Myocyte (in vitro differentiated cells): ENCODE results near the gene DCST2. TPM values are rescaled to one million over a fixed set of nuclear protein-coding genes. Genes with fewer than 3 reads are reported as not detected.
"Not testable (repeated sequence)": the region's sequence is repeated elsewhere in the genome, so short reads cannot be mapped to it uniquely, and the experiment has no call there.

Experiments used
- DNase-seq: peaks from one replicate; pipeline ENCODE4 v3.0.0-alpha.2; 2012; ENCODE audit warnings: low read depth
- total RNA-seq: library from RNA; depleted of rRNA; stranded (reverse); fragments of >200 nt; gene quantifications from 2 replicates; pipeline ENCODE4 v1.2.3, GENCODE V29; 2014

DCST2 gene
- total RNA-seq, 1 donor from 2014 or later = not detected

DNA sequence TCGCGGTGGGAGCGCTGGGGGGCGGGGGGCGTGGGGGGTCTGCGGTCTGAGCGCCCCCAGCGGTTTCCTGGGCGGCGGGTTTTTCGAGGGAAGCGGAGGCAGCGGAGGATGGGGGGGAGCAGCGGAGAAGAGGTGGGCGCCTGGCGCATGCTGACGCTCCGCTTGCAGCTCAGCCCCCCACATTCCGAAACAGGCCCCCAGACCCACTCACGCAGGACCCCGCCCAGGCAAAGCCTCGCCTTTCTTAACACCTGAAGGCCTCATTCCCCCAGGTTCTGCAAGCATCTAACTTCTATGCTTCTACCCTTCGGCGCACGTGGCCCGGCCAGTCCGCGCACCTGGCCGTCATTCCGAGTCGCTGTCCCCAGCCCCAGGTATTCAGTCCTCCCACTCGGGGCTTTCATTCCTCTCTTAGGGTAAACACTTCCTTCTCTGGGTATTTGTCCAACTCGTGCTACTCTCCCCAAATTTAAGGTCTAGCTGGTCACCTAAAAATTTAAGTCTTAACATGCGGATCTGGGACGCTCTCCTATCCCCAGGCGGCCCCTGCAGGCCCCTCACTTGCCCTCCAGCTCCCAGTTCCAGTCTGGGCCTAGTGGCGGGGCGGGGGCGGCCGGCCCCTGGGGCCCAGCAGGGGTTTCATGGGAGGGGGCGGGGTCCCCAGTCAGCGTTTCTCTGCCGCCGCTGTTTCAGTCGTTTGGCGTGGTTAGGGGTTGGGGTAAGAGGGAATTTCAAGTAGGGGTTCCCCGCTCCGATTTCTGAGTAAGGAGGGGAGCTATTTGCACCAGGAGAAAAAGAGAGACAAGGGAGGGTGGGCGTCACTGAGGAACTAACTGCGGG lies 33.8 kb downstream of the DCST2 start:
- no peak for DNase-seq

DNA sequence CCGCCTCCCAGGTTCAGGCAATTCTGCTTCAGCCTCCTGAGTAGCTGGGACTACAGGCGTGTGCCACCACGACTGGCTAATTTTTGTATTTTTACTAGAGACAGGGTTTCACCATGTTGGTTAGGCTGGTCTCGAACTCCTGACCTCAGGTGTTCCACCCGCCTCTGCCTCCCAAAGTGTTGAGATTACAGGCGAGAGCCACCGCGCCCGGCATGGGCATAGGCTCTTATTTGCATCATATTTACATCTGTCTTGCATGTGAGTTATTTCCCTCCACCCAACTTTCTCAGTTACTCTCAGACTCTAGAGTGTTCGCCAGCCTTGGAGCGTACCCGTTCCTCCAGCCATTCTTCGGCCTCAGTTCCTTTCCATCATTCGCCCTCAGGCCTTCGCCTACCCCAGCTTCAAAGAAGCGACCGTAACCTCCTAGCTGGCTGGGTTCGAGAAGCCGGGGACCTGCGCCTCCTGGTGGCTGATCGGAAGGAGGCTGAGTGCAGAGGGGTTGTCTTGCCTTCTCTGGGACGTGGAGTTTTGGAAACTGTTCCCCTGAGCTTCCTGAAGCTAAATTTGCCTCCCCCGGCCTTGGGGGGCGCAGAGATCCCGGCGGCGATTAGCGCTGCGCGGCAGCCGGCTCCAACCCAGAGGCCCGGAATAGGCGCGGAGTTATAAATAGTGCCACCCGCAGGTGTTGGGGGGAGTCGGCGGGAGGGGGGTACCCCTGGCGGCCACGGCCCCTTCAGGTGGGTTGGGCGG lies 34.6 kb downstream of the DCST2 start:
- DNase-seq = peak; percentile 71

DNA sequence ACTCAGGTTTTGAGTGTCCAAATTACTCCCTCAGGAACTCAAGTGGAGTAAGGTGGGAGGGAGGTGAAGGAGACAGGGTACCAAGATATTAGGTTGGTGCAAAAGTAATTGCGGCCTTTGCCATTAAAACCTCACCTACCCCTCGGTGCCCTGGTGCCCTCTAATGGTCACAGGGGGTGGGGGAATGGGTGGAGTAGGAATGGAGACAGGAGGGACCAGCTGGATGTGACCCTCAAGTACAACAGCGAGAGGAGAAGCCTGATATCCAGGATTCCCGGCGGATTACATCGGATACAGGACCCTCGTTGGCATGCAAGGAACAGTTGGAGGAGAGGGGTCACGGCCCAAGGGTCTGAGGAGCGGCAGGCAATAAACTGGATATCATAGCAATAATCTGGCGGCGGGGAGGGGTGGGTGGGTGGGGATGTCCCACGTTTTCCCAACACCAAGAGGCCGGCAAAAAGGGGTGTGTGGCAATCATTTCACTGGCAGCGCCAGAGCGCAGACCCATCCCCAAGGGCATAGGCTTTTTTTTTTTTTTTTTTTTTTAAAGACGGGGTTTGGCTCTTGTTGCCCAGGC lies 35.3 kb downstream of the DCST2 start:
- DNase-seq = no peak

DNA sequence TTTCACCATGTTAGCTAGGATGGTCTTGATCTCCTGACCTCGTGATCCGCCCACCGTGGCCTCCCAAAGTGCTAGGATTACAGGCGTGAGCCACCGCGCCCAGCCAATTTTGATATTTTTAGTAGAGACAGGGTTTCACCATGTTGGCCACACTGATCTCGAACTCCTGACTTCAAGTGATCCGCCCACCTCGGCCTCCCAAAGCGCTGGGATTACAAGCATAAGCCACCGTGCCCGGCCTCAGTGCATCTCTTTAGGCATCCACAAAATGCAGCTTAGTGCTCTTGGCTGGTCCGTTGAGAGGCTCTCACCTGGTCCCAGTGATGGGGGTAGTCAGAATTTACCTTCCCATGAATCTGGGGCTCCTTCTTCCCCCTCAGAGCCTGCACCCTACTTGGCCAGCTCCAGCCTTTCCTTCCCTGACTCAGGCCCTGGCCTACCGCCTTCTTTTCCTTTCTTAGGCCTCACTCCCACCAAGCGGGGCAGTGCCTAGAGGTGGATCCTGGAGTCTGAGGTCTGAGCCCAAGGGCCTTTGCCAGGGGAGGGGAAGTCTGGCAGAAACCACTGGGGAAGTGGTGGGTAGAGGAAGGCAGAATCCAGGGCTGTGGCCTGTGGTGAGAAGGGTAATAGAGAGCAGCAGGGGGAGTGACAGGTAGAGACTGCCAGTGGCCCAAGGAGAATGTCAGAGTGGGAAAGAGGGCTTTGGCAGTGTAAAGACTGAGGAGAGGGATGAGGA lies 36.4 kb downstream of the DCST2 start:
- DNase-seq = no peak

DNA sequence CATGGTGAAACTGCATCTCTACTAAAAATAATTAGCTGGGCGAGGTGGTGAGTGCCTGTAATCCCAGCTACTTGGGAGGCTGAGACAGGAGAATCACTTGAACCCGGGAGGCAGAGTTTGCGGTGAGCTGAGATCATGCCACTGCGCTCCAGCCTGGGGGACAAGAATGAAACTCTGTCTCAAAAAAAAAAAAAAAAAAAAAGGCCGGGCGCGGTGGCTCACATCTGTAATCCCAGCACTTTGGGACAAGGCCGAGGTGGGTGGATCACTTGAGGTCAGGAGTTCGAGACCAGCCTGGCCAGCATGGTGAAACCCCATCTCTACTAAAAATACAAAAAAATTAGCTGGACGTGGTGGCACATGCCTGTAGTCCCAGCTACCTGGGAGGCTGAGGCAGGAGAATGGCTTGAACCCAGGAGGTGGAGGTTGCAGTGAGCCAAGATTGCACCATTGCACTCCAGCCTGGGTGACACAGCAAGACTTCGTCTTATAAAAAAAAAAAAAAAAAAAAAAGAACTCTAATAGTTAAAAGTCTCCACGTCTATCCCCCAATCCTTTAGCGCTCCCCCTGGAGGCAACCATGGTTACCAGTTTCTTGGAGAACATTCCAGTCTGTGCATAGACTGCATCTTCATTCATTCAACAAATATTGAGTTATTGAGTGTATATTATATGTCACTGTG lies 38.1 kb downstream of the DCST2 start:
- DNase-seq = peak; percentile 74

DNA sequence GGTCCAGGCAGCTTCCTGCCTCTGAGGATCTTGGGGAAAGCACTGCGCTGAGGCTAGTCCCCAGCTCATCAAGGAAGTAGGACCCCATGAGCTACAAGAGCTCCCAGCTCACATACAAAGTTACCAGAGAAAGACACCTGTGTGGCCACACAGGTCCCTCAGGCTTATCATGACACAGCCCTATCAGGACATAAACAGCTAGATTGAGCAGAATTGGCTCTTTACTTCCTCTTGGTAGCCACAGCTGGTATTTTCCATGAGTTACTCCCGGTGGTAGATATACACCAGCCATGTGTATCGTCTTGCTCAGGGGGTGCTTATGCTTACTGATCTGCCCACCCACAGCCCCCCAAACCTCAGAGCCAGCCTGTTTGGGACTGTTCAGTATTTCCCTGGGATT lies 39.0 kb downstream of the DCST2 start:
- no peak for DNase-seq

DNA sequence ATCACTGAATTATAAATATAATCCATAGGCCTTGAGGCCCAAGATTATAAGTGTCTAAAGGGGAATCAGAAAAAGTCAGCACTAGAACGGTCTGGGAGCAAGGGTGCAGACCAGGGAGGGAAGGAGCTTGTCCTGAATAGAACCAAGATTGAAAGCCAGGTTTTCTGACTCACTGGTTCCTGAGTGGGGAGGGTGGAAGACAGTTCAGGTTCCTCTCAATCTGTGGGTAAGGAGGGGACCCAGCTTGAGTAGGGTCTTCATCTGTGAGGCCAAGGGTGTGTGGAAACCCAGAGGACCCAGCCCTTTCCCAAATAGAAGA lies 39.4 kb downstream of the DCST2 start:
- no peak for DNase-seq

DNA sequence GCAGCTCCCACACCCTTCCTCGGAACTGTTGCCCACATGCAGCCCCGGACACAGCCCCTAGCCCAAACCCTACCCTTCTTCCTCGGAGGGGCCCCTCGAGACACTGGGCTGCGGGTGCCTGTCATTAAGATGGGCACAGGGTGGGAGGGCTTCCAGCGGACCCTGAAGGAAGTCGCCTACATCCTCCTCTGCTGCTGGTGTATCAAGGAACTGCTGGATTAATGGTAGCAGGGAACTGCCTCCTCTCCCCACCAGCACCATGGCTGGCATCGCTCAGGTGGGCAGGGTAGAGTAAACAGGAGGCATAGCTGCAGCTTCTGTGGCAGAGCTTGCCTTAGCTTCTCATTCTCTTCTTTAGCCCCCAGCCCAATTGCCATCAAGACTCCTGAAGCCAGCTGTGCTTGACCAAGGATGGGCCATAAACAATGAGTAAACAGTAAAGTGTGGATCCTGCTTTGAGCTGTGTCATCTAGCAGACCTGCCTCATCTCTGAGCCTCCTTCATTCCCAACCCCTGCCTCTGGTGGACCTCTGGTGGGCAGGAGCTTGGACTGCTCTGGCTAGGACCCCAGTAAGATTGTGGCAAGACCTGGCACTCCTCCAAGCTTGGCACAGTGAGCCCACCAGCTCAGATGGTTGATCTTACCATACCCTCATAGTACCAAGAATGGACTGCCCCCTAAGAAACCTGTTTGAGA lies 39.9 kb downstream of the DCST2 start, which contains the start of gene LENEP:
TSS of gene LENEP (plus strand) at position 15 of the 697 bp plus-strand sequence. CDS start at position 37, 22 bp downstream.
- DNase-seq = no peak

DNA sequence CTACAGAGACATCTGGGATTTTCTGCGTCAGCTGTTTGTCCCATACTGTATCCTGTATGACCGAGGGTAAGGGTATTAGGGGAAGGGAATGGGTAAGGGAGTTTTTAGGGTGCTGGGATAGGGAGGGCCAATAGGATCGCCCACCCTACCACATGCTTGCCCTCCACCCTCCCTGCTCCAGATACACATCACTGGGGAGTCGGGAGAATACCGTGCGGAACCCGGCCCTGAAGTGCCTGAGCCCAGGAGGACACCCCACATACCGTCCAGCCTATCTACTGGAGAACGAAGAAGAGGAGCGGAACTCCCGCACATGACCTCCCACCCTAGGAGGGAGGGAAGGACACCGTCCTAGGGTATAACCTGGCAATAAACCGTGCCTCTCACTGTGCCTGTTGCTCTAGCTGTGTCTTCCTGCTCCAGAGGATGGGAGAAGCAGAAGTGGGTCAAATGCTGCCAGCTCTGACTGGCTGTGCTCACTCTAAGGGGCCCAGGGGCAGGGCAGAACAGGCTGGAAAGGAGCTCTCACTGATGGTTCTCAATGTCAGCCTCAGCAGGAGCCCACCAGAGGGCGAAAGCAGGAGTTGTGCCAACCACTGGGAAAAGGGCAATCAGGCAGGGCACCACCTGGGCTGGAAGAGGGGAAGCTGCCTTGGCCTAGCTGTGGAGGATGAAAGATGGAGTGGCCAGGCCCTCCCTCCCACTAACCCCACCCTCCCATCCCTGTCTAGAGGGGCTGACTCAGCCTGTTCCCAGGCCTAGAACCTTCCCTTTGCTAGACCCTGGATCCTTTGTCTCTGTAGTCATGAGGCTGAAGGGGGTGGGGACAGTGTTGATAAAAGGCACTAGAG lies 40.6 kb downstream of the DCST2 start:
- DNase-seq = no peak

DNA sequence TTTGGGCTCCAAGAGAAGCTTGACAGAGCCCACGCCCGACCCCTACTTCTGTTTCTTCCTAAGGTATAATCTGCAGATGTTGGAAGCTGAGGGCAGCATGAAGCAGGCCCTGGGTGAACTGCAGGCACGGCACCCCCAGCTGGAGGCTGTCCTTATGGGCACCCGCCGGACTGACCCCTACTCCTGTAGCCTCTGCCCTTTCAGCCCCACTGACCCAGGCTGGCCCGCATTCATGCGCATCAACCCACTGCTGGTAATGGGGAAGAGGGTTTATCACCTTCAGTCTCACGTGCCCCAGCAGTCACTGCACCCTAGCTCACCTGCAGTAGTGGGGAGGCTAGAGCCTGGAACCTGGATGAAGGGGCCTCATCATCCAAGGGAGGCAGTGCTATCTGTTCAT lies 43.3 kb downstream of the DCST2 start:
- DNase-seq = no peak

DNA sequence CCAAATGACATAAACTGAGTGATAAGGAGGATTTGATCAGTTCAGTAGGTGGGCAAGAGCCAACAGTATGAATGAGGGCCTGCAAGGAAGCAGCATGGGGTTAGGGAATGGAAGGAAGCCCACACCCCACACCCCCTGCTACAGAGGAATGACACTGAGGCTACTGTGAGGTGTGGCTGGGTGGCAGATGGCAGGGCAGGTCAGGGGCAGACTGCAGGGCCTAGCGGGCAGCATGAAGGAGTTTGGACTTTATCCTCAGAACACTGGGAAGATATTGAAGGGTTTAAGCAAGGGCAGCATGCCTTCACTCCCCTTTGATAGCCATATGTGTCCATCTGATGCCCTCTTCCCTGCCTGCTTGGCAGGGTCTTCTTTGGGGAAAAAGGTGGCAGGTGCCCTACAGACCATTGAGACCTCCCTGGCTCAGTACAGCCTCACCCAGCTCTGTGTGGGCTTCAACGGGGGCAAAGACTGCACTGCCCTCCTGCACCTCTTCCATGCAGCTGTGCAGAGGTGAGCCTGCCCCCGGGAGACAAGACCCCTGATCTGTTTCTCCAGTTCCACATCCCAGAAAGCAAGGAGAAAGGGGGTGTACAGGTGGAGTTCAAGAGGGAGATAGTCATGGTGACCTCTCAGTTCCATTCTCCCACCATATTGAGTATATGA lies 44.3 kb downstream of the DCST2 start:
- DNase-seq = no peak

DNA sequence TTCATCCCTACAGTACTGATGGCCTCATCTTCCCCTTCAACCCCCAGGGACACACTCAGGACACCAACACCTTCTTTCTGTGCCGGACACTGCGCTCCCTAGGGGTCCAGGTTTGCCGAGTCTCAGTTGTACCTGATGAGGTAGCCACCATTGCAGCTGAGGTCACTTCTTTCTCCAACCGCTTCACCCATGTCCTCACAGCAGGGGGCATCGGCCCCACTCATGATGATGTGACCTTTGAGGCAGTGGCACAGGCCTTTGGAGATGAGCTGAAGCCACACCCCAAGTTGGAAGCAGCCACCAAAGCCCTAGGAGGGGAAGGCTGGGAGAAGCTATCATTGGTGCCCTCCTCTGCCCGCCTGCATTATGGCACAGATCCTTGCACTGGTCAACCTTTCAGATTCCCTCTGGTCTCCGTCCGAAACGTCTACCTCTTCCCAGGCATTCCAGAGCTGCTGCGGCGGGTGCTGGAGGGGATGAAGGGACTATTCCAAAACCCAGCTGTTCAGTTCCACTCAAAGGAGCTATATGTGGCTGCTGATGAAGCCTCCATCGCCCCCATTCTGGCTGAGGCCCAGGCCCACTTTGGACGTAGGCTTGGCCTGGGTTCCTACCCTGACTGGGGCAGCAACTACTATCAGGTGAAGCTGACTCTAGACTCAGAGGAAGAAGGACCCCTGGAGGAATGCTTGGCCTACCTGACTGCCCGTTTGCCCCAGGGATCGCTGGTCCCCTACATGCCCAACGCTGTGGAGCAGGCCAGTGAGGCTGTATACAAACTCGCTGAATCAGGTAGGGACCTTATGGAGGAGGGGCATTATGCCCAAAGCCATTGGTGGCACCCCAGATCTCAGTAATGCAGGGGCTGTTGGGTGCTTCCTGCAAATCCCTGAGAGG lies 45.3 kb downstream of the DCST2 start:
- DNase-seq = no peak

DNA sequence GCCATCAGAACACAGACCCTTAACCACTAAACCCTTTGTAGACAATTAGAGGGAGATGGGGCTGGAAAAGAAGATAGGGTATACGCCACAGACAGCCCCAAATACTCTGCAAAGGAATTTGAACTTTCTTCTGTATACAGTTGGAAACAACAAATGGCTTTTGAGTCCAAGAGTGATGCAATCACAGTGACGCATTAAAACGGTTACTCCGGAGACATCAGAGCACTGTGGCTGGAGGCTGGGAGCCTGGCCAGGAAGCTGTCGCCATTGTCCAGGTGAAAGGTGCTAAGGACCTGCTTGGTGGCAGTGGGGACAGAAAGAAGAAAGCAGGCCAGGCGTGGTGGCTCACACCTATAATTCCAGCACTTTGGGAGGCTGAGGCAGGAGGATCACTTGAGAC lies 46.3 kb downstream of the DCST2 start:
- DNase-seq = no peak

DNA sequence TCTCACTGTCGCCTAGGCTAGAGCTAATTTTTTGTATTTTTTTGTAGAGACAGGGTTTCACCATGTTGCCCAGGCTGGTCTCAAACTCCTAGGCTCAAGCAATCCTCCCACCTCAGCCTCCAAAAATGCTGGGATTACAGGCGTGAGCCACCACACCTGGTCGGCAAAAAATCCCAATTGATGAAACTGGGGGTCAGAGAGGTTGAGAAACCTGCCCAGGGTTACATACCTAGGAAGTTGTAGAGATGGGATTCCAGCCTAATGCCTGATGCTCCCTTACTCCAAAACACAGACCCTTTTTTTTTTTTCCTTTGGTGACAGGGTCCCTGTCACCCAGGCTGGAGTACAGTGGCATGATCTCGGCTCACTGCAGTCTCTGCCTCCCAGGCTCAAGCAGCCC lies 46.8 kb downstream of the DCST2 start:
- not testable (repeated sequence) for DNase-seq

DNA sequence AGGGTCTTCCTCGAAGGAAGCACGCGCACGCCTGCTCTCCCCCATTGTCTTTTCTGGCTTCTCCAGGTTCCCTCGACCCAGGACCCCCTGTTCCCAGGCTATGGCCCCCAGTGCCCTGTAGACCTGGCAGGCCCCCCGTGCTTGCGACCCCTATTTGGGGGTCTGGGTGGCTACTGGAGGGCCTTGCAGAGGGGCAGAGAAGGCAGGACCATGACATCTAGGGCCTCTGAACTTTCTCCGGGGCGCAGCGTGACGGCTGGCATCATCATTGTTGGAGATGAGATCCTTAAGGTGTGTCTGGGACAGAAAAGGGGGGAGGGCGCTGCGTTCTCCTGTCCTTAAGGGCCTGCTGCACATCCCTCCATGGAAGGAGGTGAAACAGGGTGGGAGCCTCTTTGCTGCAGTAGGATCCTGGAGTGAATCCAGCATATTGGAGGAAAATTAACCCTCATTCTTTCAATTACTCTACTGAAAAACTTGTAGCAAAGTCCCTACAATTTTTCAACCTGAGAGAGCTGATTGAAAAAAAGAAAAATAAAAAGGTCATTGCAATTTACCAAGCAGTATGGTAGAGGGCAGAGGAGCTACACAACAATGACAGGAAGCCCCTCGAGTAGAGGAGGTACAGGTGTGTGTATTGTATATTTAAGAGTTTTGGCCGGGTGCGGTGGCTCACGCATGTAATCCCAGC lies 49.7 kb downstream of the DCST2 start:
- no peak for DNase-seq

DNA sequence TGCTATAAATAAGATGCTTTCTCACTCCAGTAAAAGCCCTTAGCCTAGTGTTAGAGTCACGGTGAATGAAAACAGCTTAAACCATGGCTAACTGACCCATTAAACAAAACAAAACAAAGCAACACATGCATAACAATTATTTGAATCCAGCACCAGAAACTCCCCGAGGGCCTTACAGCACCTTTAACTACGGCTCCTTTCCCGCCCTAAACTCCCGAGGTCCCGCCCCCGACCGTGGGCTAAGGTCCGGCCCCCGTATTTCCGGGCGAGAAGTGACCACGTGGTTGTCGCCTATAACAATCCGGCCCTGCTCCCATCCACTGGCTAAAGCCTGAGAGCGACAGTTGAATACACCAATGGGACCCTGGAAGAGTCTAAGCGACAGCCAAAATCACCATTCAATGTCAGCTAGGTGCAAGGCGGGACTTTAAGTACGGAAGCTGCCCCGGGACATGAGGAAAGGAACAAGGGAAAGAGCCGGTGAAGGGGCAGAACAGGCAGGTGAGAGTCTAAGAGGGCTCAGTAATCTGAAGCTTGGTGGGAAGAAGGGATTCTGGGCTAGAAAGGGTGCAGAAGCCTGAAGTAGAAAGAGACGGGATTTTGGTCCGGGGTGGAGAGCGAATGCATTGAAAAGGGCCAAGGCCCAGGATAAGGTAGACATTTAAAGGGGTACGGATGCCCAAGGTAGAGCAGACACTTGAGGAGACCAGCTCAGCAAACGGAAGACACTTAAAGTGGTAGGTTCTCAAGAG lies 50.5 kb downstream of the DCST2 start, which contains the start of gene FLAD1:
TSS of gene FLAD1 (plus strand) at position 448 of the 752 bp plus-strand sequence. CDS start 351 bp downstream, outside the sequence.
- peak; percentile 100 for DNase-seq
